A673 (cell line): ENCODE measurements around the gene KIAA1549.

ENCODE experiments used
- CTCF ChIP-seq: fragments of 300-800, 200-600 bp; sonication (generic); conservative IDR thresholded peaks from 2 replicates; pipeline ENCODE4 v1.5.1; 2017; ENCODE audit warnings: low read depth, mild to moderate bottlenecking, antibody characterized with exemption, low read length, moderate library complexity, mixed read lengths
- EZH2 ChIP-seq: fragments of 200-600 bp; sonication (generic); IDR thresholded peaks from 2 replicates; pipeline ENCODE4 v1.6.1; 2017; ENCODE audit warnings: borderline replicate concordance, low read depth, mild to moderate bottlenecking, mixed read lengths, antibody characterized with exemption, low read length; ENCODE audit not compliant: poor library complexity, severe bottlenecking

- TF ChIP-seq CTCF (no peak), EZH2 (no peak)
Observed at GRCh38 chr7:138890499-138891445, 90.4 kb downstream of the KIAA1549 start.
